Gastrocnemius medialis (tissue), 4 donors: ENCODE results near the gene ARTN.

Experiments
- POLR2A ChIP-seq, 2 donors: fragments of 450-650 bp; IDR thresholded peaks; one replicate each; pipeline ENCODE4 v1.6.1; 2017; ENCODE audit warnings: antibody characterized with exemption in 2 of 2, mild to moderate bottlenecking in 2 of 2, moderate library complexity in 2 of 2
- TF ChIP-seq, protein P1 (sequence below), 5 experiments: fragments of 450-650 bp in 3 of 5; fragments of 200-600 bp in 2 of 5; sonication (generic) in 2 of 5; IDR thresholded peaks in 4 of 5; conservative IDR thresholded peaks in 1 of 5; 1 replicate in 4 of 5; 2 replicates in 1 of 5; pipeline ENCODE4 v1.5.1; 2016 to 2019; ENCODE audit warnings: antibody characterized with exemption in 5 of 5, mild to moderate bottlenecking in 3 of 5, moderate library complexity in 3 of 5

DNA sequence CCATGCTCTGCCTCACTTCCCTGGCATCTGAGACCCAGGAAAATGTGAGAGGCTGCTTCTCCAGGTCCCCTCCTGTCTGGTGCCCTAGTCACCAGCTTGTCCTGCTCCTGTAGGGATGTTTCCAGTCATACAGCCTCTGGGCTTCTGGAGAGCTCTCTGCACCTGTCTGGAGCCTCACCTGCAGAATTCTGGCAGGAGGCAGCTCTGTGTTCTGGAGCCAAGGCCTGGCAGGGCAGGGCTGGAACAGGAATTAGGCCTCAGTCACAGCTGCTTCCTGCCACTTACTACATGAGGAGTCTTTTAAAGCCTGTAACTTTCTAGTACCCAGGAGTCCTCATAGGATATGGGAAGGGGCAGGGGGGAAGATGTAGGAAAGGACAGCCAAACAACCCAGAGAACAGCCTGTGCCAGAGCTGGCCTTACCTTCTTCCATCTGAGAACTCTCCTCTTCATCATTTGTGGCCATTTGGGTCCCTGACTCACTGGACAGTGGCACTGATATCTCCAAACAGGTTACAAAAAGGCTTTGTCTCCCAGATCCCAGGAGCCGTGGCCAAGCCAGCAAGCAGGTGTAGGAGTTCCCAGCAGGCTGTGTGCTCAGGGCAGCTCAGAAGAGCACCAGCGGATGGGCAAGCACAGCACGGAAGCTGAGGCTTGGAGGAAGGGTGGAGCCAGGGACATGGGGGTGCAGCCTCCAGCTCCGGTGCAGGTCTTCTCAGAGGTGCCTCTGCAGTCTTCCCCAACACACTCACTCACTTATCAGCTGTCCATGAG is 31.4 kb upstream of the ARTN start:
- TF ChIP-seq, protein P1, sequence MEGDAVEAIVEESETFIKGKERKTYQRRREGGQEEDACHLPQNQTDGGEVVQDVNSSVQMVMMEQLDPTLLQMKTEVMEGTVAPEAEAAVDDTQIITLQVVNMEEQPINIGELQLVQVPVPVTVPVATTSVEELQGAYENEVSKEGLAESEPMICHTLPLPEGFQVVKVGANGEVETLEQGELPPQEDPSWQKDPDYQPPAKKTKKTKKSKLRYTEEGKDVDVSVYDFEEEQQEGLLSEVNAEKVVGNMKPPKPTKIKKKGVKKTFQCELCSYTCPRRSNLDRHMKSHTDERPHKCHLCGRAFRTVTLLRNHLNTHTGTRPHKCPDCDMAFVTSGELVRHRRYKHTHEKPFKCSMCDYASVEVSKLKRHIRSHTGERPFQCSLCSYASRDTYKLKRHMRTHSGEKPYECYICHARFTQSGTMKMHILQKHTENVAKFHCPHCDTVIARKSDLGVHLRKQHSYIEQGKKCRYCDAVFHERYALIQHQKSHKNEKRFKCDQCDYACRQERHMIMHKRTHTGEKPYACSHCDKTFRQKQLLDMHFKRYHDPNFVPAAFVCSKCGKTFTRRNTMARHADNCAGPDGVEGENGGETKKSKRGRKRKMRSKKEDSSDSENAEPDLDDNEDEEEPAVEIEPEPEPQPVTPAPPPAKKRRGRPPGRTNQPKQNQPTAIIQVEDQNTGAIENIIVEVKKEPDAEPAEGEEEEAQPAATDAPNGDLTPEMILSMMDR (IDR thresholded peaks at IDR 0.05 in 4 of 5, conservative IDR thresholded peaks at IDR 0.05 in 1 of 5), result no peak
- no peak for TF ChIP-seq POLR2A (IDR thresholded peaks at IDR 0.05)
